Endothelial cell of umbilical vein (primary cell): ENCODE measurements around the gene PRMT7. TPM values are rescaled to one million over a fixed set of nuclear protein-coding genes. Genes with fewer than 3 reads are reported as not detected.

Experiments
- BruUV-seq: library from RNA; stranded (reverse); fragments of 400-500 nt; replicated peaks from 2 replicates; lab custom pipeline; 2021; lab: Mats Ljungman, UMichigan
- CTCF ChIA-PET: fragments of 300-600, 350-600 bp; sonication (Branson Sonifier 250); formaldehyde crosslinking; loops from one replicate; lab custom pipeline; 2021; ENCODE audit warnings: antibody characterized with exemption, inconsistent platforms; lab: Charles Lee
- POLR2A ChIA-PET: fragments of 300-600, 350-600 bp; sonication (Branson Sonifier 250); formaldehyde crosslinking; loops from one replicate; lab custom pipeline; 2021; ENCODE audit warnings: antibody characterized with exemption, inconsistent platforms; lab: Charles Lee
- DNase-seq: peaks from one replicate; pipeline ENCODE4 v3.0.0-alpha.2; 2011; ENCODE audit warnings: low read depth, low spot score
- FAIRE-seq: peaks from 2 replicates; lab custom pipeline; 2011; peaks lifted over from hg19 to GRCh38; lab: Jason Lieb, UNC
- H2AFZ ChIP-seq: 2 replicates; pipeline ENCODE4 v1.6.0; 2012; ENCODE audit warnings: low read depth, low read length, control low read depth, inconsistent platforms
- H3K27ac ChIP-seq: 2 replicates; pipeline ENCODE4 v1.5.1; 2011; ENCODE audit warnings: low read depth, mild to moderate bottlenecking, control low read depth, low read length, moderate library complexity; ENCODE audit not compliant: insufficient read depth
- H3K27me3 ChIP-seq, 2 experiments: 2 replicates each; pipeline versions ENCODE4 v1.6.0 to v1.6.1; 2011; ENCODE audit warnings: low read length in 2 of 2, mixed read lengths in 1 of 2; ENCODE audit not compliant: control insufficient read depth in 2 of 2, insufficient read depth in 2 of 2
- H3K36me3 ChIP-seq, 2 experiments: 2 replicates in 1 of 2; 3 replicates in 1 of 2; pipeline ENCODE4 v1.5.1; 2011; ENCODE audit warnings: low read length in 2 of 2, mild to moderate bottlenecking in 1 of 2, moderate library complexity in 1 of 2; ENCODE audit not compliant: control insufficient read depth in 2 of 2, insufficient read depth in 2 of 2; ENCODE audit errors: extremely low read depth in 1 of 2
- H3K4me1 ChIP-seq: 3 replicates; pipeline ENCODE4 v1.5.1; 2011; ENCODE audit warnings: mild to moderate bottlenecking, low read length; ENCODE audit not compliant: control insufficient read depth, insufficient read depth; ENCODE audit errors: extremely low read depth
- H3K4me2 ChIP-seq: 2 replicates; pipeline ENCODE4 v1.6.1; 2011; ENCODE audit warnings: low read length, control low read depth, mixed read lengths; ENCODE audit not compliant: insufficient read depth
- H3K4me3 ChIP-seq, 3 experiments: fragments of 200-600 bp in 1 of 3; sonication (generic), shearing (Covaris generic) in 1 of 3; replicated peaks in 1 of 3; 2 replicates each; pipeline ENCODE4 v1.5.1; 2011 to 2016; ENCODE audit warnings: control low read depth in 3 of 3, low read length in 3 of 3, mild to moderate bottlenecking in 2 of 3, inconsistent platforms in 1 of 3, low read depth in 1 of 3, moderate library complexity in 1 of 3; ENCODE audit not compliant: insufficient read depth in 1 of 3
- H3K79me2 ChIP-seq: 2 replicates; pipeline ENCODE4 v1.6.0; 2012; ENCODE audit warnings: low read length, inconsistent platforms; ENCODE audit not compliant: control insufficient read depth, insufficient read depth
- H3K9ac ChIP-seq: replicated peaks from 2 replicates; pipeline ENCODE3; 2011; ENCODE audit warnings: low read length, control low read depth; ENCODE audit not compliant: insufficient read depth; ENCODE audit errors: extremely low read depth
- H3K9me1 ChIP-seq: replicated peaks from 3 replicates; pipeline ENCODE4 v1.6.0; 2011; ENCODE audit warnings: mild to moderate bottlenecking, low read length; ENCODE audit not compliant: control insufficient read depth, insufficient read depth; ENCODE audit errors: extremely low read depth
- H3K9me3 ChIP-seq: replicated peaks from 2 replicates; pipeline ENCODE4 v1.5.1; 2012; ENCODE audit warnings: low read length, inconsistent platforms; ENCODE audit not compliant: control insufficient read depth, insufficient read depth
- H4K20me1 ChIP-seq: replicated peaks from 2 replicates; pipeline ENCODE3; 2011; ENCODE audit warnings: mild to moderate bottlenecking, low read length; ENCODE audit not compliant: control insufficient read depth, insufficient read depth; ENCODE audit errors: extremely low read depth
- CTCF ChIP-seq, 2 donors: IDR thresholded peaks; 1 replicate in 1 of 2; 2 replicates in 1 of 2; pipeline ENCODE4 v1.5.1; 2011; ENCODE audit warnings: low read length in 2 of 2, mild to moderate bottlenecking in 2 of 2, moderate library complexity in 2 of 2, control low read depth in 1 of 2, inconsistent platforms in 1 of 2, low read depth in 1 of 2; ENCODE audit not compliant: insufficient read depth in 1 of 2; ENCODE audit errors: extremely low read depth in 1 of 2
- EZH2 ChIP-seq: IDR thresholded peaks from 2 replicates; pipeline ENCODE4 v1.6.1; 2012; ENCODE audit warnings: borderline replicate concordance, low read depth, mild to moderate bottlenecking, moderate library complexity, low read length, inconsistent platforms; ENCODE audit not compliant: severe bottlenecking
- FOS ChIP-seq: IDR thresholded peaks from 2 replicates; pipeline ENCODE4 v1.6.1; 2011; ENCODE audit warnings: mild to moderate bottlenecking, low read length, moderate library complexity, borderline replicate concordance; ENCODE audit not compliant: insufficient read depth
- GATA2 ChIP-seq: IDR thresholded peaks from 2 replicates; pipeline ENCODE4 v1.7.0; 2011; ENCODE audit warnings: low read depth, mild to moderate bottlenecking, moderate library complexity, mixed read lengths, low read length; ENCODE audit not compliant: insufficient read length, insufficient read depth
- JUN ChIP-seq: IDR thresholded peaks from 2 replicates; pipeline ENCODE4 v1.6.1; 2011; ENCODE audit warnings: borderline replicate concordance, low read depth; ENCODE audit not compliant: insufficient read length, insufficient read depth
- MAX ChIP-seq: IDR thresholded peaks from 2 replicates; pipeline ENCODE4 v1.6.1; 2011; ENCODE audit not compliant: insufficient read depth, insufficient read length
- MYC ChIP-seq: IDR thresholded peaks from one replicate; pipeline ENCODE4 v1.6.1; 2011; ENCODE audit warnings: mild to moderate bottlenecking, low read depth, low read length
- POLR2A ChIP-seq: IDR thresholded peaks from 2 replicates; pipeline ENCODE4 v1.6.1; 2012; ENCODE audit warnings: low read depth, mild to moderate bottlenecking, control low read depth, low read length
- POLR2AphosphoS5 ChIP-seq: IDR thresholded peaks from 2 replicates; pipeline ENCODE4 v1.6.1; 2012; ENCODE audit warnings: low read depth, mild to moderate bottlenecking, control low read depth, low read length, moderate library complexity; ENCODE audit not compliant: insufficient read depth
- dilution Hi-C: fragments of 300-500 bp; cut with MboI; formaldehyde crosslinking; loops from one replicate; pipeline ENCODE4 v1.15.0; 2019; ENCODE audit warnings: low sequenced_read_pairs; ENCODE audit not compliant: extremely low pct_ligation_motif_present
- intact Hi-C: fragments of 100-400 bp; cut with micrococcal nuclease; formaldehyde crosslinking; loops from one replicate; pipeline ENCODE4 v1.10.0; 2022
- polyA plus RNA-seq, 4 experiments: library from polyadenylated mRNA; depleted of rRNA in 3 of 4; stranded (reverse) in 3 of 4; unstranded in 1 of 4; fragments of >200 nt; gene quantifications; 2 replicates each; pipeline versions ENCODE4 v1.2.1 to v1.2.3, GENCODE V29; 2011 to 2012; ENCODE audit warnings: missing spikeins in 1 of 4
- total RNA-seq: library from RNA; stranded (reverse); gene quantifications from 2 replicates; pipeline ENCODE4 v1.2.3, GENCODE V29; 2021

Gene PRMT7
- total and polyA plus RNA-seq, 2 donors (not counting 3 experiments of a cell fraction or from before 2014, with no cell fraction given), result 43.4 to 57.9 TPM

- Histone ChIP-seq H3K4me3 (no peak overlapping the region), H4K20me1 (no peaks in the 10 kb centered on the region), H3K9me3 (no peaks in the 10 kb centered on the region), H3K36me3 (no peaks in the 10 kb centered on the region), H2AFZ (no peak overlapping the region), H3K27ac (no peak overlapping the region), H3K4me1 (no peaks in the 10 kb centered on the region), H3K79me2 (no peaks in the 10 kb centered on the region), H3K9me1 (no peaks in the 10 kb centered on the region), H3K27me3 (peaks cover 2 to 4% of the 10 kb centered on the region in 2 experiments), H3K4me2 (no peak overlapping the region), H3K9ac (no peak overlapping the region)
- intact Hi-C loops, result no loop called here
- DNase-seq, result no peak
- TF ChIP-seq MAX (no peak), POLR2AphosphoS5 (no peak), MYC (no peak), JUN (no peak), EZH2 (no peak), FOS (no peak), POLR2A (no peak), GATA2 (no peak), CTCF (IDR thresholded peaks at IDR 0.05; ENCODE audit: extremely low read depth in 1 of 2, insufficient read depth in 1 of 2, low read depth in 1 of 2, low read length in 2 of 2) (no peak)
- BruUV-seq, result no TSS peak
- ChIA-PET CTCF (interaction anchor here (2.0 kb wide), 1 partner anchor 110 kb away, joined by 6 read pairs; no protein-coding TSS in a partner anchor), POLR2A (no interaction called here)
- dilution Hi-C loops, result no loop called here
- FAIRE-seq, result no peak
These were observed 89.5 kb downstream of the PRMT7 start for GRCh38 chr16:68400083-68400923.
